Activated CD4-positive, alpha-beta T cell treated with anti-CD3 and anti-CD28 coated beads for 36 hours (primary cell): Measurements from ENCODE around the gene SP140. TPM values are rescaled to one million over a fixed set of nuclear protein-coding genes. Genes with fewer than 3 reads are reported as not detected.
"Not testable (repeated sequence)": the region's sequence is repeated elsewhere in the genome, so short reads cannot be mapped to it uniquely, and the experiment has no call there.

Experiments
- ATAC-seq: fragments of 200-7000 bp; cut with Tn5 transposase; one replicate; pipeline ENCODE4 v1.10.0; 2021; ENCODE audit warnings: mild to moderate bottlenecking, moderate library complexity
- CTCF ChIA-PET: fragments of 350-600 bp; sonication (Branson Sonifier 250); formaldehyde crosslinking; loops from one replicate; lab custom pipeline; 2021; ENCODE audit warnings: antibody characterized with exemption; lab: Charles Lee
- POLR2A ChIA-PET: fragments of 350-600 bp; sonication (Branson Sonifier 250); formaldehyde crosslinking; loops from one replicate; lab custom pipeline; 2021; ENCODE audit warnings: antibody characterized with exemption, inconsistent platforms; lab: Charles Lee
- DNase-seq: peaks from one replicate; pipeline ENCODE4 v3.0.0-alpha.2; 2020
- H3K27ac Mint-ChIP-seq: one replicate; pipeline ENCODE4 v1.8.0; 2021; ENCODE audit warnings: mixed read lengths
- H3K27me3 Mint-ChIP-seq: one replicate; pipeline ENCODE4 v1.8.0; 2021; ENCODE audit warnings: mixed read lengths
- H3K36me3 Mint-ChIP-seq: one replicate; pipeline ENCODE4 v1.8.0; 2021; ENCODE audit warnings: low read depth, mixed read lengths
- H3K4me1 Mint-ChIP-seq: one replicate; pipeline ENCODE4 v1.8.0; 2021; ENCODE audit warnings: mixed read lengths
- H3K4me3 Mint-ChIP-seq: one replicate; pipeline ENCODE4 v1.8.0; 2021; ENCODE audit warnings: mild to moderate bottlenecking, moderate library complexity, mixed read lengths
- H3K9me3 Mint-ChIP-seq: one replicate; pipeline ENCODE4 v1.8.0; 2021; ENCODE audit warnings: low read depth, mixed read lengths
- intact Hi-C, 2 experiments: fragments of 100-400 bp; cut with DNase I in 1 of 2; cut with micrococcal nuclease in 1 of 2; formaldehyde crosslinking; loops; one replicate each; pipeline versions ENCODE4 v1.14.2 to v1.15.1; 2022 to 2024; cut with DNase I, micrococcal nuclease
- total RNA-seq, 2 experiments: library from RNA; stranded (reverse); gene quantifications; one replicate each; pipeline ENCODE4 v1.2.3, GENCODE V29; 2021

The SP140 gene
- total RNA-seq, 2 experiments from 2014 or later, result 71.3 to 84.2 TPM

DNA sequence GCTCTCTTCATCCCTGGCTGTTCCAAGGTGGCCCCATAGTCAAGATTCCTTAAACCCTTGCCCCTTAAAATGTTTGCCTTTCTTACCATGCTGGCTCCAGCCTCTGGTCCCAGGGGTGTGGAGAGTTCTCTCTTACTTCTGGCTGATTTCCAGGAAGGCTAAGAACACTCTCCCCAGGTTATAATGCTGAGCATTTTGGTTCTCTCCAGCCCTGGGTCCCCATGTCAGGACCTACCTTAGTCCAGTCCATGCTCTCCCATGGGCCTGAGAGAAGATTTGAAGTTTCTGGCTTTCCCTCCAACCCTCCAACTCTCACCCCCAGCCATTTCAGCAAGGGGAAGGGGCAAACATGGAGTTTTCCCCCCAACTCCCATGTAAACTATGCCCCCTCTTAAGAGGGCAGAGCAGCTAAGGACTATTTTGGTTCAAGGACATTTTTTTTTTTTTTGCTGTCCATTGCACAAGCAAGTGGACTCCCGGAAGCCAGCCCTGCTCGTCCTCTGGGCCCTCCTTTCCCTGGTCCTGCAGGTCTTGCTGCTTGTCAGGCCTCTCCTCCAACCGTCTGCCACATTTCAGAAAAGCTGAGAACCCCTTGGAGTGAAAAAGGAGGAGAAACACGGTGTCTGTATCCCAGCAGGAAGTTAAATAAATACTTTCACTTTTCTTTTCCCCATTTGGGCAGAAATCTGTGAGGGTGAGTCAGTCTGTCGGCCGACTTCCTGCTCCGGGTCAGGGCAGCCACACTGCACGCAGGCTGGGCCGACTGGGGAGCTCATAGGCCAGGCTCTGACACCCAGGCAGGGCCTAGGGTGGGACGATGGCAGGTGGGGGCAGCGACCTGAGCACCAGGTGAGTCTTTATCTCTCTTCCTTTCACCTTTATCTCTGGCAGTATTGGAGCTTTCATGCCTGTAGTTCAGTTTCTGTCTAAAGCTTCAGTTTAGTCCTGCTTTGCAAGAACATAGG is 101.2 kb downstream of the SP140 start, which contains the start of gene SP140L:
Gene SP140L (plus strand): TSS at position 741 of the 965 bp plus-strand sequence. CDS start 77 bp downstream, at position 818.
- CTCF ChIA-PET, result interaction anchor here (0.7 to 1.5 kb wide), 11 partner anchors 9 to 488 kb away, joined by 3 to 6 read pairs (median 3); partner anchors contain the start of gene SP140
- ATAC-seq (peak; percentile 97), DNase-seq (peak; percentile 89)
- H3K27me3 Mint-ChIP-seq, result no peaks in the 10 kb centered on the region
- peak within 1 kb of the TSS; percentile 98 for H3K27ac Mint-ChIP-seq
- H3K9me3 Mint-ChIP-seq, result peaks cover 3% of the 10 kb centered on the region
- intact Hi-C loops, result loop anchor here (1.0 to 2.0 kb wide), 8 partner anchors 72 to 730 kb away; partner anchors contain the start of genes SP100 (in 2 of the 2), SP110 (in 2 of the 2), FBXO36 (in 1 of the 2) and PSMD1 (in 1 of the 2)
- peaks cover 61% of the 10 kb centered on the region for H3K4me1 Mint-ChIP-seq
- POLR2A ChIA-PET, result interaction anchor here (0.8 kb wide), 1 partner anchor 406 kb away, joined by 3 read pairs; no protein-coding TSS in a partner anchor
- H3K36me3 Mint-ChIP-seq, result peaks cover 34% of the 10 kb centered on the region
- peak within 1 kb of the TSS; percentile 89 for H3K4me3 Mint-ChIP-seq

- ChIA-PET CTCF (interaction anchor here (0.7 to 1.5 kb wide), 12 partner anchors 9 to 487 kb away, joined by 3 to 6 read pairs (median 3); partner anchors contain the start of gene SP140), POLR2A (interaction anchor here (0.8 kb wide), 1 partner anchor 407 kb away, joined by 3 read pairs; no protein-coding TSS in a partner anchor)
- intact Hi-C loops, result loop anchor here (1.0 to 2.0 kb wide), 8 partner anchors 73 to 729 kb away; partner anchors contain the start of genes SP100 (in 2 of the 2), SP110 (in 2 of the 2), FBXO36 (in 1 of the 2) and PSMD1 (in 1 of the 2)
- Mint-ChIP-seq H3K4me3 (peak overlapping the region; percentile 89), H3K9me3 (peaks cover 3% of the 10 kb centered on the region), H3K4me1 (peaks cover 64% of the 10 kb centered on the region), H3K27ac (peak overlapping the region; percentile 98), H3K36me3 (peaks cover 38% of the 10 kb centered on the region), H3K27me3 (no peaks in the 10 kb centered on the region)
- peak; percentile 53 for DNase-seq
- ATAC-seq, result peak; percentile 51
Observed at GRCh38 chr2:230327418-230328154, 102.0 kb downstream of the SP140 start.

DNA sequence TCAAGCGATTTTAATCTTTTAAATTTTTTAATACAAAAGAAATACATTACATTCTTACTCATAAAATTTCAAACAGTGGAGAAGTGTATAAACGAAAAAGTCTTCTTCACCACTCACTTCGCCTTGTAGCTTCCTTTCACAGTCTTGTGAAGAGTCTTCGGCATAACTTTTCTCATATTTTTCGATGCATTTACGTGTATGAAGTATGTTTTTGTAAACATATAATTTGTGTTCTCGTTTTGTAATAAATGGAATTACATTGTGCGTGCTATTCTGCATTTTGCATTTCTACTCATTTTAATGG is 102.6 kb downstream of the SP140 start:
- H3K27me3 Mint-ChIP-seq, result no peaks in the 10 kb centered on the region
- CTCF ChIA-PET, result interaction anchor here (0.7 to 1.5 kb wide), 8 partner anchors 8 to 167 kb away, joined by 3 to 5 read pairs (median 3); partner anchors contain the start of gene SP140

DNA sequence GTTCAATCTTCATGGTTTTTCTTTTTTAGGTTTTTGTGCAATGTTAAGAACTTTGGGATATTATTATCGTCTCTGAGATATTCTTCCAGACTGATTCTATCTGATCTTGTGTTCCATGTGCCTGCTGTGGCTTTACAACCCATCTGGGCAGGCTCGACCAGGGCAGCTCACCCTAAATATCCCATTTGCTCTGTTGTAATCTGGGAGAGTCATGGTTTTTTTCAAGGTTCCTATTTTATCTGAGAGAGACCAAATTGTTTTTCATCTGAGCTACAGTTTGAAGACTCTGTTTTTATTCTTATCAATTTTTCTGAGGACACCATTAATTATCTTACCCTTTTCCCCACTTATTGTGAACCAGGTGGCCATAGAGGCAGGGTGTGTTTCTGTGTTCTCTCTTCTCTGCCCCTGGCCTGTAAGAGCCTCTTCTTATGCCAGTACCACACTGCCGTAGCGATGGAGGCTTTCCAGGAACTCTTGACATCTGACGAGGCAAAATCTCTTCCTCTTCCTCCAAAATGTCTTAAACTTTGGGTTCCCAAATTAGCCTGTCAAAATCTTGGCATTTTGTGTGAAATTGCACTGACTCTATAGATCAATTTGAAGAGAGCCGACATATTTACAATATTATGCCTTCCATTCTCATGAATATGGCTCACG is 104.5 kb downstream of the SP140 start:
- peak overlapping the region; percentile 89 for H3K4me3 Mint-ChIP-seq
- ChIA-PET CTCF (interaction anchor here (0.9 kb wide), 1 partner anchor 383 kb away, joined by 3 read pairs; the partner anchor contains the start of gene CAB39), POLR2A (no interaction called here)
- H3K36me3 Mint-ChIP-seq, result peaks cover 53% of the 10 kb centered on the region
- intact Hi-C loops, result loop anchor here (2.0 to 5.0 kb wide), 2 partner anchors 19 to 467 kb away; no protein-coding TSS in a partner anchor
- H3K27me3 Mint-ChIP-seq, result no peaks in the 10 kb centered on the region
- H3K27ac Mint-ChIP-seq, result peak overlapping the region; percentile 12
- H3K9me3 Mint-ChIP-seq, result no peaks in the 10 kb centered on the region
- no peak for ATAC-seq
- no peak for DNase-seq
- peaks cover 73% of the 10 kb centered on the region for H3K4me1 Mint-ChIP-seq

More for the DNA sequence above, 102.6 kb downstream of the SP140 start:
- Mint-ChIP-seq H3K4me3 (peak overlapping the region; percentile 89), H3K27ac (peak overlapping the region; percentile 71), H3K4me1 (peaks cover 66% of the 10 kb centered on the region), H3K36me3 (peaks cover 37% of the 10 kb centered on the region), H3K9me3 (peaks cover 3% of the 10 kb centered on the region)
- ATAC-seq (no peak), DNase-seq (no peak)
- POLR2A ChIA-PET, result no interaction called here
- intact Hi-C loops, result no loop called here

GRCh38 chr2:230330725-230331124 is 105.2 kb downstream of the SP140 start:
- Mint-ChIP-seq H3K4me3 (no peak overlapping the region), H3K27ac (peak overlapping the region; percentile 79), H3K36me3 (peaks cover 59% of the 10 kb centered on the region), H3K4me1 (peaks cover 74% of the 10 kb centered on the region), H3K9me3 (no peaks in the 10 kb centered on the region), H3K27me3 (no peaks in the 10 kb centered on the region)
- DNase-seq (no peak), ATAC-seq (no peak)
- intact Hi-C loops, result loop anchor here (2.0 to 5.0 kb wide), 2 partner anchors 18 to 467 kb away; no protein-coding TSS in a partner anchor
- POLR2A ChIA-PET, result no interaction called here
- CTCF ChIA-PET, result no interaction called here

DNA sequence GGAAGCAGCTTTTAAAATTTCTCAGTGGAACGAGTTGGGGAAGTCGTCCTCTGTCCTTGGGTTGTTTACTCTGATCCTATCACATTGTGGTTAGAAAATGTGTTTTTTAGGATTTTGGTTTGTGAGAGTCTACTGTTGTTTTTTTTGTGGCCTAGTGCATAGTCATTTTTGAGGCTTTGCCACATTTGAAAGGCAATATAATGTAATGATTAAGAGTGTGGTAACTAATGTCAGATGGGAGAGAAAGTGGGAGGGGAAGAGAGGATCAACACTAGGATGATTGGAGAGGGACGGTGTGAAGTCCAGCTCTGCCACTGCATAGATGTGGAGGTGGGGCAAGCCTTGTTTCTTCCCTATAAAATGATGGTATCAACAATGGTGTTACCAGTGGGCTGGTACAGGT is 109.9 kb downstream of the SP140 start:
- CTCF ChIA-PET, result interaction anchor here (1.3 kb wide), 1 partner anchor 8 kb away, joined by 4 read pairs; the partner anchor contains the start of gene SP140L
- Mint-ChIP-seq H3K27me3 (no peaks in the 10 kb centered on the region), H3K27ac (peak overlapping the region; percentile 82), H3K36me3 (peaks cover 59% of the 10 kb centered on the region), H3K9me3 (peaks cover 3% of the 10 kb centered on the region), H3K4me3 (peak overlapping the region; percentile 35), H3K4me1 (peaks cover 62% of the 10 kb centered on the region)
- intact Hi-C loops, result loop anchor here in 1 of 2 experiments (2.0 kb wide), 1 partner anchor 13 kb away; no protein-coding TSS in a partner anchor
- ATAC-seq (peak; percentile 68), DNase-seq (no peak)
- POLR2A ChIA-PET, result no interaction called here

DNA sequence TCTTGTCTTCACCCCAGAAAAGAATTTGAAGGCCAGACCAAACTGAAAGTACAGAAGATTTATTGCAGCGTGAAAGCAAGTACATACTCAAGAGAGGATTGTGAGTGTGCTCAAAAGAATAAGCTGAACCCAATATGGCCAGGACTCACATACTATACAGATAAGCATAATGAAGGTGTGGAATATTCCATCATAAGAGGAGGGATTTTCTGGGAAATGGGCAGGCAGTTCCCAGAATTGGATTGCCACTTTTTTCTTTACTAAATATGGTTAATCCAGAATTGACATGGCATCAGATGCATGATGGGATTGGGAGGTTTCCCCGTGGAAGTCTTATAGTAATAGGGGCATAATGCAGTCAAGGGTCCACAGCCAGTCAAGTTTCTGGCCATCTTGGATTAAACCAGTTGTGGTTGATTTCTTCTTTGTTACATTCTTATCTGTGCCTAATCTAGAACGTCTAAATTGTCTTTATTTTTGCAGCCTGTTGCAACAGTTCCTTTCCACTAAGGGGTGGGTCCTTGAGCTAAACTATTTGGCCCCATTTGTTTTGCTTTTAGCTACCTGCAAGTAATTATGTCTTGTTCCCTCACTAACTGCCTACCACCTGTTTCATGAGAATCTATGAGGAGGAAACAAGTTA is 110.4 kb downstream of the SP140 start:
- H3K27ac Mint-ChIP-seq, result peak overlapping the region; percentile 82
- ChIA-PET CTCF (interaction anchor here (0.5 to 1.3 kb wide), 2 partner anchors 9 to 700 kb away, joined by 3 to 4 read pairs; partner anchors contain the start of gene SP140L), POLR2A (no interaction called here)
- H3K36me3 Mint-ChIP-seq, result peaks cover 55% of the 10 kb centered on the region
- ATAC-seq, result peak; percentile 68
- peaks cover 57% of the 10 kb centered on the region for H3K4me1 Mint-ChIP-seq
- peaks cover 3% of the 10 kb centered on the region for H3K9me3 Mint-ChIP-seq
- DNase-seq, result no peak
- intact Hi-C loops, result loop anchor here in 1 of 2 experiments (2.0 kb wide), 1 partner anchor 13 kb away; no protein-coding TSS in a partner anchor
- H3K4me3 Mint-ChIP-seq, result peak overlapping the region; percentile 35
- no peaks in the 10 kb centered on the region for H3K27me3 Mint-ChIP-seq

DNA sequence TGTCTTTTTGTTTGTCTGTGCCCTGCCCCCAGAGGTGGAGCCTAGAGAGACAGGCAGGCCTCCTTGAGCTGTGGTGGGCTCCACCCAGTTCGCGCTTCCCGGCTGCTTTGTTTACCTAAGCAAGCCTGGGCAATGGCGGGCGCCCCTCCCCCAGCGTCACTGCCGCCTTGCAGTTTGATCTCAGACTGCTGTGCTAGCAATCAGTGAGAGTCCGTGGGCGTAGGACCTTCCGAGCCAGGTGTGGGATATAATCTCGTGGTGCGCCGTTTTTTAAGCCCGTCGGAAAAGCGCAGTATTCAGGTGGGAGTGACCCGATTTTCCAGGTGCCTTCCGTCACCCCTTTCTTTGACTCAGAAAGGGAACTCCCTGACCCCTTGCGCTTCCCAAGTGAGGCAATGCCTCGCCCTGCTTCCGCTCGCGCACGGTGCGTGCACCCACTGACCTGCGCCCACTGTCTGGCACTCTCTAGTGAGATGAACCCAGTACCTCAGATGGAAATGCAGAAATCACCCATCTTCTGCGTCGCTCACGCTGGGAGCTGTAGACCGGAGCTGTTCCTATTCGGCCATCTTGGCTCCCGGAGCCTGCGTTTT is 116.5 kb downstream of the SP140 start:
- Mint-ChIP-seq H3K36me3 (peaks cover 55% of the 10 kb centered on the region), H3K9me3 (peaks cover 26% of the 10 kb centered on the region), H3K4me1 (peaks cover 38% of the 10 kb centered on the region)
- ATAC-seq, H3K4me3 Mint-ChIP-seq, DNase-seq, H3K27ac Mint-ChIP-seq, POLR2A ChIA-PET, intact Hi-C loops, H3K27me3 Mint-ChIP-seq: not testable (repeated sequence)
- CTCF ChIA-PET, result interaction anchor here (0.9 kb wide), 1 partner anchor 13 kb away, joined by 3 read pairs; no protein-coding TSS in a partner anchor

DNA sequence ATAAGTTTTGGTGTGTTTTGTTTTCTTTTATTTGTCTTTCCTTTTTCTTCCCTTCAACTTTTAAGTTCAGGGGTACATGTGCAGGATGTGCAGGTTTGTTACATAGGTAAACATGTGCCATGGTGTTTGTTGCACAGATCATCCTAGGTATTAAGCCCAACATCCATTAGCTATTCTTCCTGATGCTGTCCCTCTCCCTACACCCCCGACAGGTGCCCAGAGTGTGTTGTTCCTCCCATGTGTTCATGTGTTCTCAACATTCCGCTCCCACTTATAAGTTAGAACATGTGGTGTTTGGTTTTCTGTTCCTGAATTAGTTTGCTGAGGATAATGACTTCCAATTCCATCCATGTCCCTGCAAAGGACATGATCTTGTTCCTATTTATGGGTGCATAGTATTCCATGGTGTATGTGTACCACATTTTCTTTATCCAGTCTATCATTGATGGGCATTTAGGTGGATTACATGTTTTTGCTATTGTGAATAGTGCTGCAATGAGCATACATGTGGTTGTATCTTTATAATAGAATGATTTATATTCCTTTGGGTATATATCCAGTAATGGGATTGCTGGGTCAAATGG is 117.6 kb downstream of the SP140 start:
- H3K4me3 Mint-ChIP-seq, intact Hi-C loops, CTCF ChIA-PET, H3K27ac Mint-ChIP-seq, DNase-seq, POLR2A ChIA-PET, H3K27me3 Mint-ChIP-seq, ATAC-seq: not testable (repeated sequence)
- H3K9me3 Mint-ChIP-seq, result peaks cover 28% of the 10 kb centered on the region
- H3K36me3 Mint-ChIP-seq, result peaks cover 58% of the 10 kb centered on the region
- peaks cover 47% of the 10 kb centered on the region for H3K4me1 Mint-ChIP-seq
